ENCODE results near the gene TBX18. TPM values are rescaled to one million over a fixed set of nuclear protein-coding genes. Genes with fewer than 3 reads are reported as not detected.

Gene TBX18
- total RNA-seq, 1 experiment from 2014 or later, result not detected

DNA sequence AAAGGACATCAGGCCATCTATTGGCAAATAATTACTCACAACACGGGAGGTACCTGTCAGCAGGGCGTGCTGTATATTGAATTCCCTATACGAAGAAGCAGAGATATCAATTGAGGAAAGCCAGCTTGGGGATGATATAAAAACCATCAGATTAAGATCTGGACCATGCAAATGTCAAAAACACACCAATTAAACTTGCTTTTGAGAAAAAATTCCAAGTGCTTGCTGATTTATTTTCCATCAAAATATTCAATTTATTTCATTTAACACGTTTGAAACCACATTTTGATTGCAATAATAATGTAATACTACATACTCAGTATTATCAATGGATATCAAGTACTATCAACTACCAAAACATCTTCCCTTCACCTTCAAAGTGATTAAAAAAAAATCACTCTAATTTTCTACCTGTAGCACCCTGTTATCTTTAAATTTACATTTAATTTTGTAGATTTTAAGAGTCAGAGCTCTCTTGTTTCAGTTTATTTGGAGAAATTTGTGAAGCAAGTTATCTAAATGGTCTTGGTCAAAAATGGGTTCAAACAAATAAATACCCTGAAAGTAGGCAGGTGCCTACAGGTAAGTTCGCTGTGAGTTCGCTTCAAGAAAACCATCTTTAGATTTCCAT is 6.8 kb upstream of the TBX18 start:
- no peak overlapping the region for H2BK12ac ChIP-seq (ENCODE audit: insufficient read length, low read depth, low read length)
- H3K4me1 Mint-ChIP-seq, result peaks cover 23 to 42% of the 10 kb centered on the region in 2 experiments
- H3K14ac ChIP-seq (ENCODE audit: insufficient read depth, low read length), result no peak overlapping the region

More for the DNA sequence above, 6.8 kb upstream of the TBX18 start:
- Histone ChIP-seq H3T11ph (ENCODE audit: low read length) (no peak overlapping the region), H3K23ac (ENCODE audit: insufficient read length, low read depth, low read length) (no peak overlapping the region), H3K27ac (ENCODE audit: insufficient read length, low read depth, low read length) (no peak overlapping the region), H2AK5ac (ENCODE audit: insufficient read length, low read length) (no peak overlapping the region), H2BK5ac (ENCODE audit: insufficient read length, low read length) (no peak overlapping the region), H3K9me3 (ENCODE audit: control insufficient read depth, low read depth, low read length) (no peaks in the 10 kb centered on the region), H3K27me3 (ENCODE audit: insufficient read depth, low read length) (peaks cover 73% of the 10 kb centered on the region), H3K79me2 (ENCODE audit: insufficient read depth, low read length) (no peaks in the 10 kb centered on the region), H4K8ac (replicated peaks; ENCODE audit: insufficient read length, low read depth, low read length) (no peak overlapping the region), H2AFZ (ENCODE audit: low read length) (no peak overlapping the region), H4K20me1 (ENCODE audit: control insufficient read depth, insufficient read depth, insufficient read length) (no peaks in the 10 kb centered on the region), H3K79me1 (ENCODE audit: insufficient read depth, low read depth, low read length, poor library complexity, severe bottlenecking) (no peaks in the 10 kb centered on the region), H3K4me2 (ENCODE audit: insufficient read depth, insufficient read length, low read length) (no peak overlapping the region), H2BK120ac (ENCODE audit: low read depth, low read length, poor library complexity, severe bottlenecking) (no peak overlapping the region), H3K18ac (ENCODE audit: insufficient read length, low read depth, low read length) (no peak overlapping the region), H3K23me2 (ENCODE audit: insufficient read length, low read depth, low read length, poor library complexity, severe bottlenecking) (peaks cover 16% of the 10 kb centered on the region), H4K5ac (ENCODE audit: insufficient read length, low read depth, low read length) (no peak overlapping the region), H3K4ac (ENCODE audit: low read depth, low read length) (no peak overlapping the region), H3K4me1 (ENCODE audit: insufficient read depth, low read length) (no peaks in the 10 kb centered on the region; the same call in 1 of the 2 replicates), H3K56ac (ENCODE audit: insufficient read length, low read depth, low read length) (no peak overlapping the region), H3K9ac (ENCODE audit: extremely low read depth, insufficient read length, low read length) (no peak overlapping the region), H2BK20ac (ENCODE audit: low read depth, low read length, poor library complexity, severe bottlenecking) (no peak overlapping the region), H2BK15ac (ENCODE audit: low read depth, low read length) (no peak overlapping the region), H4K91ac (ENCODE audit: insufficient read length, low read depth, low read length) (no peak overlapping the region)
- Mint-ChIP-seq H3K4me3 (no peak overlapping the region), H3K36me3 (ENCODE audit: insufficient read depth in 1 of 3, low read depth in 3 of 3) (no peaks in the 10 kb centered on the region), H3K9me3 (peaks cover 0 to 12% of the 10 kb centered on the region in 2 experiments; a peak in 1 of 5 replicates), H3K27ac (no peak overlapping the region; a peak in 1 of 7 replicates), H3K27me3 (ENCODE audit: low read depth) (peaks cover 100% of the 10 kb centered on the region)
- no CpG with 5 or more reads among the region's 6 CpGs for WGBS (ENCODE audit: extremely low coverage, insufficient read length, low lambda C conversion rate)
- no peak for DNase-seq
- TF ChIP-seq, protein P1, sequence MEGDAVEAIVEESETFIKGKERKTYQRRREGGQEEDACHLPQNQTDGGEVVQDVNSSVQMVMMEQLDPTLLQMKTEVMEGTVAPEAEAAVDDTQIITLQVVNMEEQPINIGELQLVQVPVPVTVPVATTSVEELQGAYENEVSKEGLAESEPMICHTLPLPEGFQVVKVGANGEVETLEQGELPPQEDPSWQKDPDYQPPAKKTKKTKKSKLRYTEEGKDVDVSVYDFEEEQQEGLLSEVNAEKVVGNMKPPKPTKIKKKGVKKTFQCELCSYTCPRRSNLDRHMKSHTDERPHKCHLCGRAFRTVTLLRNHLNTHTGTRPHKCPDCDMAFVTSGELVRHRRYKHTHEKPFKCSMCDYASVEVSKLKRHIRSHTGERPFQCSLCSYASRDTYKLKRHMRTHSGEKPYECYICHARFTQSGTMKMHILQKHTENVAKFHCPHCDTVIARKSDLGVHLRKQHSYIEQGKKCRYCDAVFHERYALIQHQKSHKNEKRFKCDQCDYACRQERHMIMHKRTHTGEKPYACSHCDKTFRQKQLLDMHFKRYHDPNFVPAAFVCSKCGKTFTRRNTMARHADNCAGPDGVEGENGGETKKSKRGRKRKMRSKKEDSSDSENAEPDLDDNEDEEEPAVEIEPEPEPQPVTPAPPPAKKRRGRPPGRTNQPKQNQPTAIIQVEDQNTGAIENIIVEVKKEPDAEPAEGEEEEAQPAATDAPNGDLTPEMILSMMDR (conservative IDR thresholded peaks at IDR 0.05), result no peak

Measured in H9 (cell line).